K562 (cell line): ENCODE results near the gene SUDS3. TPM values are rescaled to one million over a fixed set of nuclear protein-coding genes. Genes with fewer than 3 reads are reported as not detected.

Experiments
- CBFA2T2 ChIP-seq: fragments of 450-650 bp; conservative IDR thresholded peaks from 2 replicates; pipeline ENCODE4 v1.6.1; 2017; ENCODE audit warnings: mild to moderate bottlenecking
- E2F8 ChIP-seq: fragments of 450-650 bp; IDR thresholded peaks from 2 replicates; pipeline ENCODE4 v1.7.1; 2018; ENCODE audit warnings: mild to moderate bottlenecking, low read depth; ENCODE audit not compliant: partially characterized antibody
- ELK1 ChIP-seq: sonication (generic); formaldehyde crosslinking; IDR thresholded peaks from 2 replicates; pipeline ENCODE4 v1.8.1; 2022; ENCODE audit warnings: missing genetic modification reagents
- HIVEP1 ChIP-seq: fragments of 250-450 bp; sonication (Bioruptor Pico); IDR thresholded peaks from 2 replicates; pipeline ENCODE4 v1.4.0; 2020; ENCODE audit warnings: mild to moderate bottlenecking
- HMG20B ChIP-seq: fragments of 250-450 bp; sonication (Bioruptor Pico); IDR thresholded peaks from 2 replicates; pipeline ENCODE4 v1.5.0; 2021; ENCODE audit warnings: mild to moderate bottlenecking
- POLR2AphosphoS5 ChIP-seq: IDR thresholded peaks from 2 replicates; pipeline ENCODE4 v1.6.1; 2011; ENCODE audit warnings: mild to moderate bottlenecking, low read depth, low read length, moderate library complexity; ENCODE audit not compliant: control insufficient read depth, insufficient read depth
- PRMT5 ChIP-seq: sonication (generic); formaldehyde crosslinking; IDR thresholded peaks from 2 replicates; pipeline ENCODE4 v1.5.0; 2020; ENCODE audit warnings: missing genetic modification reagents
- RBM34 ChIP-seq: fragments of 200-400 bp; formaldehyde crosslinking; IDR thresholded peaks from 2 replicates; pipeline ENCODE4 v1.6.1; 2018; ENCODE audit warnings: low read length, borderline replicate concordance; ENCODE audit not compliant: insufficient read depth
- RCOR1 ChIP-seq, 2 experiments: IDR thresholded peaks; 2 replicates each; pipeline ENCODE4 v1.6.1; 2012; ENCODE audit warnings: low read depth in 2 of 2, low read length in 2 of 2, borderline replicate concordance in 1 of 2, improper control_type of control experiment in 1 of 2
- STAT5A ChIP-seq: IDR thresholded peaks from 2 replicates; pipeline ENCODE4 v1.6.1; 2012; ENCODE audit warnings: low read length, inconsistent platforms, borderline replicate concordance
- STAT6 ChIP-seq: sonication (generic); formaldehyde crosslinking; IDR thresholded peaks from 2 replicates; pipeline ENCODE4 v1.8.1; 2023; ENCODE audit warnings: mild to moderate bottlenecking, missing genetic modification reagents
- THRB ChIP-seq: fragments of 450-650 bp; formaldehyde crosslinking; conservative IDR thresholded peaks from 2 replicates; pipeline ENCODE4 v1.4.0; 2022; ENCODE audit warnings: mild to moderate bottlenecking, missing genetic modification characterization
- ZC3H4 ChIP-seq: sonication (generic); formaldehyde crosslinking; IDR thresholded peaks from 2 replicates; pipeline ENCODE4 v1.9.0; 2021; ENCODE audit warnings: missing genetic modification reagents, borderline replicate concordance
- ZFP1 ChIP-seq: fragments of 450-650 bp; formaldehyde crosslinking; IDR thresholded peaks from 2 replicates; pipeline ENCODE4 v1.4.0; 2020; ENCODE audit warnings: mild to moderate bottlenecking, mixed read lengths
- ZNF124 ChIP-seq: sonication (generic); formaldehyde crosslinking; IDR thresholded peaks from 2 replicates; pipeline ENCODE4 v1.8.1; 2022; ENCODE audit warnings: missing genetic modification reagents
- ZNF740 ChIP-seq, 3 experiments: fragments of 200-800 bp in 1 of 3; sonication (Bioruptor generic) in 1 of 3; sonication (generic) in 1 of 3; formaldehyde crosslinking in 1 of 3; IDR thresholded peaks; 2 replicates each; pipeline versions ENCODE4 v1.6.1 to v1.8.0; 2016 to 2022; ENCODE audit warnings: mild to moderate bottlenecking in 2 of 3, missing compliant biosample characterization in 2 of 3, missing genetic modification characterization in 2 of 3, missing genetic modification reagents in 1 of 3
- polyA plus RNA-seq, 8 experiments: library from polyadenylated mRNA; depleted of rRNA in 4 of 8; stranded (reverse) in 5 of 8; unstranded in 3 of 8; fragments of >200 nt; fragmentation: Nextera tagmentation in 2 of 8; fragmentation: Illumina TruSeq in 1 of 8; extraction: Ambion mirVana in 2 of 8; extraction: Trizol in 1 of 8; gene quantifications; 2 replicates each; pipeline versions ENCODE4 v1.2.1 to v1.2.3, GENCODE V29; 2011 to 2014; ENCODE audit warnings: inconsistent platforms in 1 of 8, missing spikeins in 1 of 8
- total RNA-seq, 7 experiments: library from RNA; depleted of rRNA in 6 of 7; stranded (reverse); fragments of >200 nt in 6 of 7; fragmentation: Illumina TruSeq in 2 of 7; extraction: Trizol in 2 of 7; gene quantifications; 2 replicates each; pipeline versions ENCODE4 v1.2.1 to v1.2.3, GENCODE V29; 2011 to 2021; ENCODE audit warnings: low replicate concordance in 1 of 7

The SUDS3 gene
- total and polyA plus RNA-seq, 9 of the 15 experiments (the other 6 are each of a cell fraction or from before 2014, with no cell fraction given): 6.6 to 30.5 (median 23.3) TPM

GRCh38 chr12:118357257-118358007 is 18.9 kb upstream of the SUDS3 start (continued):
- TF ChIP-seq E2F8 (peak; percentile 30), ZFP1 (no peak), THRB (CRISPR knock-in tag) (no peak), RBM34 (no peak), STAT6 (no peak), ELK1 (CRISPR knock-in tag) (no peak), ZNF740 (CRISPR knock-in tag; IDR thresholded peaks at IDR 0.05) (no peak), ZNF740 (tag; IDR thresholded peaks at IDR 0.05) (peak in 1 of 2 experiments; percentile 35; a peak in 1 of 4 replicates), RCOR1 (IDR thresholded peaks at IDR 0.05; ENCODE audit: borderline replicate concordance in 1 of 2, low read depth in 2 of 2, low read length in 2 of 2) (no peak), POLR2AphosphoS5 (no peak), HIVEP1 (CRISPR knock-in tag) (no peak), CBFA2T2 (0 out of 2 replicates have a peak, but pooled peaks have one; percentile 17), HMG20B (CRISPR knock-in tag) (no peak), ZC3H4 (CRISPR knock-in tag) (no peak), STAT5A (no peak; the same call in 1 of the 2 replicates), PRMT5 (CRISPR knock-in tag) (no peak), ZNF124 (CRISPR knock-in tag) (no peak)
